Amniotic epithelial cell (primary cell): ENCODE results near the gene PJA1.

Source experiments
- DNase-seq: peaks from one replicate; pipeline ENCODE4 v3.0.0-alpha.2; 2010; ENCODE audit warnings: low read depth

PJA1 gene

DNA sequence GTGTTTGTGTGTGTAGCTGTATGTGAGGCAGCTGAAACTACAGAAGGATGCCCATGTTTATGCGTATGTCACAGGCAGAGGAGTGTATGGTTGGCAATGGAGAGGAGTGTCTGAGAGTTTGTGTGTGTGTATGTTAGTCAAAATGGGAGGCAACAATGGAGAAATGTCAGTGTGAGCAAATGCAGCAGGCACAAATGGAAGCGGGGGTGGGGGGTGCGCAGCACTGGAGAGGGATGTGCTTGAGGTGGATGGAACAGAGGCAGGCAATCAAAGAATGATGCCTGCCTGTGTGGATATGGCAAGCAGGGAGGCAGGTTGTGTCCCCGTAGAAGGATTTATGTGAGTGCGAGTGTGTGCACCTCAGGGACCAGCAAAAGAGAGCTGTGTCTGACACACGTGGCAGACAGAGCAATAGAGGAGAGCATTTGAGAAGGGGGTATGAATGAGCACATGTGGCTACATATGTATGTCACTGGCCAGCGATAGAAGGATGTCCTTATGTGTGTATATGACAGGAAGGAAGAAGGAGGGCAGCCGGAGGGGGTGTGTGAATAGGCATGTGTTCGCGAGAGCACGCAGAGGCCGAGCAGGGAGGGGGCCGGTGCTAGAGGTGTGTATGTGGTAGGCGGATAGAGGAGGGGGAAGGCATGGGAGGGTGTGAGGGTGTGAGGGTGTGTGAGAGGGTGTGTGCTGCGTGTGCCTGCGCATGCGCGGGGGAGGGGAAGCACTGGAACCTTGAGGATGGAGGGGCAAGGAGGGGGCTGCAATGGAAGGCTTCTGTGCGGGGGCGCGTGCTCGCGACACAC, 1.1 kb downstream of the PJA1 start:
- no peak for DNase-seq

DNA sequence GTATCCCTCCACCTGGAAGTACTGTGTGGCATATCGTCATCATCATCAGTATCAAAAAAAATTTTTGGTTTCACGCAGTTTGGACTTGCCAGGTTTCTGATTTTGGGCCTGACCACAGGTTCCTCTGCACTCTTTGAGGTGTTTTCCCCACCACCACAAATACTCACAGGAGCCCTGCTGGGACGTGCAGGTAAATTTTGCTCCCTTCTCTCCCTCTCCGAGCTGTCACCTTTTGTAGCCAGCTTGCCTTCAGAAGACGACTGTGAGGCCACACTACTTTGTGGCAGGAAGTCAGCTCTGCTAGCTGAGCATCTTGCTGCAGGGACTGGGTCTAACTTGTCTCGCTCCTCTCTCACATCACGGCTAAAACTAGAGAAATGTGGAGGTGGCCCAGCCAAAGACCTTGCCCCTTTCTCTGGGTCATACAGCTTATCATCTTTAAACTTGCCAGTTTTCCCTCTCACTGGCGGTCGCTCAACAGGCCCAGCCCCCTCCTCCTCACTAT, 2.8 kb downstream of the PJA1 start:
- DNase-seq = no peak

DNA sequence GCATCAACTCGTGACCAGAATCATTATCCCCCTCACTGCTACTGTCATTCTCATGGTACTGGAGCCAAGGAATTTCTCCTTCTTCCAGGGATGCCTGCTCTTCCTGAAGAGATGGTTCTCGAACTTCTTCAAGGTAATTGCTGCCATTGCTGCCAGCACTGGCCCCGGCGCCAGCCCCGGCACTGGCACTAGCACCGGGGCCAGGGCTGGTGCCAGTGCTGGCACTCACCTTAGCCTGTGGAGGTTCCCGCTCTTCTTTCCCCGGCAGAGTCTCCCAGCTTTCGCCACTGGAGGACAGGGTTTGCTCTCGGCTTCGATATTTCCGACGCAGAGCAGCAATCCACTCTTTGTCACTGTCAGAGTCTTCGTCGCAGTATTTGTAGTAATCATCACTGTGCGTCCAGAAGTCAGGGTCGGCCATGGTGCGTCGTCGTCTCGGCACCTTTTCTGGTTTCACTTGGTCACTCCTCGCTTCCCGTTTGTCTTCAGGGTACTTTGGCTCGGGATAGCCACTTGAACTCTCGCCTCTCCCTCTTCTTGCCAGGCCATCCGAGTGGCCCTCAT, 3.4 kb downstream of the PJA1 start:
- no peak for DNase-seq

DNA sequence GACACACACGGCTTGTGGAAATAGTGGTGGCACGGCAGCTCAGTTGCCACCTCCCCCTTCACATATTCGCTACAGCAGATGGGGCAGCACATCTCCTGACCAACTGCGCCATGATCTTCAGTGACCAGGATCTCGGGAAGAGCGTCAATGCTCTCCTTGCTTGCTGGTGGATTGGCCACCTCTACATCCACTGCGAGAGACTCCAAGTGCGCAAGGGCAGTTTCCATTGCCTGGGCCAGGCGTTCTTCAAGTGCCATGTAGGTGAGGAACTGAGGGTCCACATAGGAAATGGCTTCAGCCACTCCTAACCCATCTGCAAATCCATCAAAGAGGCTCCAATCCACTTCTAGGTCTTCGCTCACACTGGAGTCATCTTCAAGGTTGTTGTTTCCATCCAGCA, 3.9 kb downstream of the PJA1 start:
- DNase-seq = no peak

DNA sequence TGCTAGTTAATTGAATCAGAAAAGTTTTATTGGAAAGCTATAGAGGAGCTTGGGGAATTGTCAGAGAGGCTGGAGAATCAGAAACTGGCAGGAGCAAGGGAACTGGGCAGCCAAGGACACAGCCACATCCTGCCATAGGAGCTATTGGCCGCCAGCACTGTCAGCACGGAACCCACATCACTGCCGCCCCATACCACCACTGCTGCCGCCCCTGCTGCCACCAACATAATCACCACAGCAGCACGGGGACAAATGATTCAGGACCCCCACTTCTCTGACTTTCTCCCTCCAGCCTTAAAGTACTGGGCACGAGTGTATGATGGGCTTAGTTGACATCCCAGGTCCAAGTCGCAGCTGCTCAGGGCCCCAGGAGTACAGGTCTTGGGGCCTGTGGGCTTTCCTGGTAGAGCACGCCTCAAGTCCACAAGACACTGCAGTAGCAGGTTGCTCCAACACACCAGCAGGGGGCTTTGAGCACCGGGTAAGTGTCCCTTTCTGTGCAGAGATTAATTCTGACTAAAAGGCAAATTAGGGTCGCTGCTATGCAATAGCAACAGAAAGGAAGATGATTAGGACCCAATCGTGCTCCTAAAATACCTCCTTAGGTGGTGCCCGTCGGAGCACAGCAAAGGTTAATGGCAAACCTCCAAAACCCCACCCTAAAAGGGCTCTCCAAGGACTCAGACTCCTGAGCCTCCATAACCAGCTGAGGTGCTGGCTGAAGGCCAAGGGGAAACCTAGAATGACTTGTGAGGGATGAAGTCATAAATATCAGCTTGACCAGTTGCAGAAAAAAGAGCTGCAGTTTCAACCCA, 6.9 kb downstream of the PJA1 start:
- peak; percentile 65 for DNase-seq

DNA sequence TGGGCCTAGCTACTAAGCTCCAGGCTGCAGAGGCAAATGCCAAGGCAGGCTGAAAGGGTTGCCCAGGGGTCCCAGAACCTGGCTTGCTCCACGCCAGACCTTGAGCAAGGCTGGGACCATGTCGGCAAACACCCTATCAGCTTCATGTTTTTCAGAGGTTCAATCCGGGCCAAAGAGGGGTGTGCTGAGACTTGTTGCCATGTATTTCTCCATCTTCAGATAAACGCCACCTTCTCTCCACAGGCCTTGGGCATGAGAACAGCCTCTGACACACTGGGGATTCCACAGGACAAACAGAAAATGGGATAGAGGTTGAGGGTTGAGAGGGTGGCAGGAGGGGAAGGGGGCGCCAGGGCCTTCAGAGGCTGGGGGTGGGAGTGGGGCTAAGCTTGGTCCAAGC, 8.6 kb downstream of the PJA1 start:
- no peak for DNase-seq

DNA sequence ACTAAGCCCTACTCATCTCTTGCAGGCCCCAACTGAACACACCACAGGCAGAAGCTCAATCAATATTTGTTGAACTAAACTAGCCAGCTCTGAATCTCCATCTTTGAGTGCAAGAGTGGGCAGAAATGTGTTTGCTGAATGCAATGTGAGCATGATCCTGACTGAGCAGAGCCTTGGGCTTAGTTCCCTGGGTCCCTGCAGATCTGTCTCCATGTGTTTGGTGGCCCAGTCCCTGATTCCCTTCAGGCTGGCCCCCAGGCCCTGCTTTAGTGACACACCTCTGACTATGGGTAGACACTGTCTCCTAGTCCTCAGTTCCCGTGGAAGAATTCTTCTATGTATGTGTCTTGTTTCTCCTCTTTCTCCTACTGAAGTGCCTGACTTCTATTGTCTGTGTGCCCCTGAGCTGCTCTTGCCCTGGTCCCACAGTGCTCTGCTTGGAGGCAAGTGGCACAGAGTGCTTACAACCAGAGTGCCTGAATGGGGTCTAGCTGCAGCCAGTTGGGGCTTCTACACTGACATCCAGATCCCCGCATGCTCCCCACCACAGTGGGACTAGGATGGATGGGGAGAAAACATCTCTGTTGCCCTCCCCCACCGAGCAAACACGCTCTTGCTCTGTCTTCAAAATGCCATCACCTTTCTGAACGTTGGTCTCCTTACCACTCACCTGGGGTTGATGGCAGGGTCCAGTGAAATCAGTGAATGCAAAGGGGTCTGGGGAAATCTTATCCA, 9.3 kb downstream of the PJA1 start:
- DNase-seq = no peak

DNA sequence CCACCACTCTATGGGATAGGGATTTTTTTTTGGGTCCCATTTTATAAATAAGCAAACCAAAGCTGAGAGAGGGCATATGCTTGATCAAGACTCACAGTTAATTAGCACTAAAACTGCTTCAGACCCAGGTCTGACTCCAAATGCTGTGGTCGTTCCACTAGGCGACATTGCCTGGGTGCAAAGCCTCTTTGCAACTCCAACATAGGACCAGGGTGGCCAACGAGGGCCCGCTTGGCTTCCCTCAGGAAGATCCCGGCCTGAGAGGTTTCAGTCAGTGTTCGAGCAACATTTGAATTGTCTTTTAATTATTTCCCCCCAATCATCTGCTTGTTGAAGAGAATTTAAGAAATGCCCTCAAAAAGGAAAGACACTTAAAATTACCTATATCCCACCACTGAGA, 11.2 kb downstream of the PJA1 start:
- DNase-seq = no peak

DNA sequence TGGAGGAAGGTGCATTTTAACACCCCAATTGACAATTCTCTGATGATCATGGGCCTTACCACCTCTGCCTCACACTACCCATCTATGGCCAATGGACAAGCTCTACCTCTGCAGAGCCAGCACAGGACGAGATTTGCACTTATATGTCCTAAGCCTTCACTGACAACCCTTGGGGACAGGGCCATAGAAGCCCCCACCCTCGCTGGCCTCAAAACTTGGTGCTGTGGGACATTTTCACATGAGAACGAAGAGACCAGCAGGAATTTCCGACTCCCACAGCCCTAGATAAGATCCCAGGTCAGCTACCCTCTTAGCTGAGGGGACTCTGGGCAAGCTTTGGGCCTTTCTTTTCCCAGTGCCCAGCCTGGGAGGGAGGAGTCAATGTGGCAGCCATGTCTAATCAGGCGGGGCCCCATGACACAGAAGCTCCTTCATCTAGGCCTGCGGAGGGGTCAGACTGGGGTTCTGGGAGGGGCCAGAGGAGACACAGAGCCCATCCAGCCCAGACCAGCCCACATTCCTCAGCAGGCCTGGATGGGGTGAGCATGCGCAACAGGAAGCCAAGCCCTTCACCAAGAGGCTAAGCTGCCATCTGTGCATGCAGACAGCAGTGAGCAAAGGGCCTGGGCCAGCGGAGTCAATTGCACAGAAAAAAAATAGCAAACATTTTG, 12.1 kb downstream of the PJA1 start:
- peak; percentile 68 for DNase-seq

DNA sequence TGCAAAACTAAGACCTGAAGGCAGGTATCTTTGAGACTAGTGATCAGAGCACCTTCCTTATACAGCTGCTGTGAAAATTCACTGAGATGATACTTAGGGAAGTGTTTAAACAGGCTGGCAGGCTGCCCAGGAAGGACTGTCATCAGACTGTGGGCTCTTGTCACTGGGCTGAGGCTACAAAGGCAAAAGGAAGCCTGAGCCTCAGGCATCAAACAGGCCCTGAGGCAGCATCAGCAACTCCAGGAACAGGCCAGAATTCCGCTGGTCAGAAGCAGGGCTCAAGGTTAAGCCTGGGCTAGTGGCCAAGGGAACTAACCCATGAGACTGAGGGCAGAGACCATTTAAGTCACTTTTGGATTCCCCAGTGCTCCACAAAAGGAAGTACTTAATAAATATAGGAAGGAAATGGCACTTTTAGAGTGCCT, 12.8 kb downstream of the PJA1 start:
- DNase-seq = no peak

DNA sequence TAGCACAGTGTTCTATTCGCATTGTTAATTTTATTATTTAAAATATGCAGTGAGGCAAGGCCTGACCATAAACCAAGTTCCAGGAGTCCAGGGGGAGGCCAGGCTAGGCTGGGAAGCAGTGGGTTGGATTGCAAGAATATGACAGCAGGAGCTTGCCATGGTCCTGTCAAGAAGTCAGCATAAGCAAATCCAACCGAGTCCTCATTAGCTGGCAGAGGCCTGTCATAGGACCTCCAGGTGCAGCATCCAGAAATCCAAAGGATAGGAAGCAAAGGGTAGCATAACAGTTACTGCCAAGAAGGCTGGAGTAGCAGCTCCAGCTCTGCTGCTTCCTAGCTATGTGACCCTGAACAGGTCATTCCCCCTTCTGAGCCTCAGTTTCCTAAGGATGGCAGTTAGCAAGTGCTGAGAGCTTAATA, 13.4 kb downstream of the PJA1 start:
- DNase-seq = no peak

DNA sequence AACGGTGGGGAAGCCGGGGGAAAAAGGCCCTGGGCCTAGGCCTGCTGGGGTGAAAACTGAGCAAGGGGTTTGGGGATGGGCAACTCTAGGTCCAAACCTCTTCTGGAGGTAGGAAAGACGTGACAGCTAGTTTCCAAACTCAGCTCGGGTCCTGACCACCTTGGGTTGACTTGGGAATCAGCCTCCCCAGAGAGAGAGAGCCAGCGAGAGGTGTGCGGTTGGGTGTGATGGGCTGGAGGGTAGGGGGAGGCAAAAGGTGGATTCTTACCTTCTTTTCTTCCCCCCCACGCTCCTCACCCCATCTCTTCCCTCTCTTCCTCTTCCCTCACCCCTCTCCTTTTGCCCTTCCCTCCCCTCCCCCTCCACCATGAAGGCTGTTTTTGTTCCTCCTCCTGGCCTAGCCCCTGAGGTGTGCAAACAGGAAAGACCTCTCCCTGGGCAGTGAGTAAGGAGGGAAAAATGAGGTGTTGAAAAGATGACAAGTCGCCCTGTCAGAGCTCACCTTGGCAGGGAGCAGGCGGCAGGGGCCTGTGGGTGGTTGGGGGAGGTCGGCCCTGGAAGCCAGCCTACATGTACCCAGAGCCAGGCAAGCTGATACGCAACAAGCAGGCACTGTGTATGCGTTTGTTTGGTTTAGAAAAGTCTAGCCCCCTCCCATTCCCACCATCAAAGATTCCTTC, 14.8 kb downstream of the PJA1 start:
- DNase-seq = no peak

DNA sequence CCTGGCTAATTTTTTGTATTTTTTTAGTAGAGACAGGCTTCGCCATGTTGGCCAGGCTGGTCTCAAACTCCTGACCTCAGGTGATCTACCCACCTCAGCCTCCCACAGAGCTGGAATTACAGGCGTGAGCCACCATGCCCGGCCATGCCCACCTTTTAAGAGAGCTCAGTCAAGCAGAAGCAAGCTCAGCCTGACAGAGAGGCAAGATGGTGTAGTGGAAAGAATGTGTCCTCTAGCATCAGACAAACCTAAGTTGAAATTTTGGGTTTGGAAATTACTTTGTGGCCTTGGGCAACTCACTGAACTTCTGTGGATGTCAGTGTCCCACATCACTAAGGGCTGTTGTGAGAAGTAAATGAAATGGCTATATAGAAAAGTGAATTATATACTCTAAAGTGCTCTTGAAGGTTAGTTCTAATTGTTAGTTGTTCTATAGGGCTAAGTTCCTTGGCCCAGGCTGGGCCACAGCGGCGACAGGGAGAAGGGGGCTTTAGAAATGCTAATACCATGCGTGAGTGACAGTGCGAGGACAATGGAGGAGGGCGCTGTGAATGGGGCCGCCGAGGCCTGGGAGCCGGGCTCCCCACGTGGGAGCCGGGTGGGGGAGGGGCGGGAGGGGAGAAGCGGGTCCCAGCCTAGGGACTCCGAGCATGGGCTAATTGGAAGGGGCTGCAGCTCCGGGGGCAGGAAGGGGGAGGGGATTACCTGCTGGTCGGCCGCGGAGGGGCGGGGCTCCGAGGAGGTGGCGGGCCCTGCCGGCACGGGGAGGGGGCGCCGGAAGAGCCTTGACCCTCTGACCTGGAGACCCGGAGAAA, 15.6 kb downstream of the PJA1 start:
- no peak for DNase-seq

DNA sequence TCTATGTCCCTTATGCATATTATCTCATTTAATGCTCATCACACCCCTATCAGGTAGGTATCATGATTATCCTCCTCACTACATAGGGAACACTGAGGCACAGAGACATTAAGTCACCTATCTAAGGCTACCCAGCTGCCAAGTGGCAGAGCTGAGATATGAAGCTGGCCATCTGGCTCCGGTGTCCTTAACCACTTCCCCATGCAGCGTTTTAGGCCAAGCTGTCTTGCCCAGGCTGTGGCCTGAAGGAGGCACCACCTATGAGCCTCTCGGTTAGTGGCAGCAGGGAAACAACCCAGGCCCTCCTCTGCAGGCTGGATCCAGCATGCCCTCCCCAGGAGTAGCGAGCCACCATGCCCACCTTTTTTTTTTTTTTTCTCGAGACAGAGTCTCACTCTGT, 16.3 kb downstream of the PJA1 start:
- no peak for DNase-seq

DNA sequence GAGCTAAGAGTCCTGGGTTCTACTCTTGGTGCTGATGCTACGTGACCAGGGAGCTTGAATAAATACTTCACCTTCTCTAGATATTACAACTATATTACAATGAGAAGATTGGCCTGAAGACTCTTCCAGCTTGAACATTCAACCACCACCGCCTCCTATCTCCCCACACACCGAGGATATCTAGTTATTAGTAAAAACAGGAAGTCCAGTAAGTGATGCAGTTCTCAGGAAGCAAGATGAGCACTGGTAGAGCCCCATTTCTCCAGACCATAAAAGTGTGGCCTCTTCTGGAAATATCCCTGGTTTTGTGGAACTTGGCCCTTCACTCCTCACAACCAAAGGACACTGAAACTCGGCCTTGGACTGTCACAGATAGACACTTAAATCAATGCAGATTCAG, 18.5 kb downstream of the PJA1 start:
- no peak for DNase-seq

DNA sequence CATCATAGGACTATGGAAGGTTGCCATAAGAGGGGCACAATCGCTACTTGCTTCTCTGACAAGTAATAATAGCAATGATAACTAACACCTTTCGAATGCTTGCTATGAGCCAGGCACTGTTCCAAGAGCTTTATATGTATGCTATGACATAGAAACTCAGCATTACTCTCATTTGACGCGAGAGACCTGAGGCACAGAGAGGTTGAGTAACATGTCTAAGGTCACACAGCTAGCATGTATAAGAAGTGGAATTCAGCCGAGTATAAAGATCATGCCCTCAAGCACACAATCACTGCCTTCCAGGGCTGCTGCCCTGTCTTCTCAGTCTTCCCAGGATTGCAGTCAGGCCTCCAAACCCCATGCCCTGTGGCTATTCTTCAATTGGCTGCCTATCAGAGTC, 19.5 kb downstream of the PJA1 start:
- no peak for DNase-seq

DNA sequence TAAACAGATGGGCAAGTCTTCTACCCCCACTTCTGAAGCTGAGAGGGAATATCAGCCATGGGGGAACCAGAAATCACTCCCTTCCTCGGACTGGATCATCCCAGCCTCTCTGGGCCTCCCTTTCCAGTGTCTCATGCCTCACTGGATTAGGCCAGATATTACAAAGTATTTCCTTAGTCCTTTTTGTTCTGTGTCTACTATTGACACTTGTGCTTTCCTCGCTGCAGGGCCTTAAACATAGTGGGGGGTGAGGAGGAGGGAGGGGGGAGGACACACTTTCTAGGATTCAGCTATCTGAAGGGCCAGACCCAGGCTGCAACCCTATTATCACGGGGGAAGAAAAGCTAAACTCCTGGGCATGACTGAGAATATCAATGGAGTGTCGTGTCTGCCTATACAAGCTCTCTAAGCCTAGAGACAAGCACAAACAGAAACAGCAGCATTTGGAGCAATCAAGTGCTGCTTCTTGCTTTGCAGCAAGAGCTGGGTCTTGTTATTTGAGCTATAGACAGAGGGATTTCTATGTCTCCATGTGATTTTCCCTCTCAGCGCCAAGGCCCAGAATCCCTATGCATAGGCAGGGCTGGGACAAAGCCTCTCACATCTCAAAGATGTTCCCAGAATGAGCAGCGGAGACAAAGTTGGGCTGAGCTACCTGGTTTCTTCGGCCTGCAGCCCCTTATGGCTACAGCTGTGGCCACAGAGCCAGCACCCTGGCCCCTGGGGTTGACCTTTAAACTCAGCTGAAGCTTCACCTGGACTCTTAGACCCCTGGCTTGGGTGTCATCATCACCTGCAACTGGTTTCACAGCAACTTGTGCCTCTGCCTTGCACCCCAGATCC, 20.2 kb downstream of the PJA1 start:
- DNase-seq = no peak

DNA sequence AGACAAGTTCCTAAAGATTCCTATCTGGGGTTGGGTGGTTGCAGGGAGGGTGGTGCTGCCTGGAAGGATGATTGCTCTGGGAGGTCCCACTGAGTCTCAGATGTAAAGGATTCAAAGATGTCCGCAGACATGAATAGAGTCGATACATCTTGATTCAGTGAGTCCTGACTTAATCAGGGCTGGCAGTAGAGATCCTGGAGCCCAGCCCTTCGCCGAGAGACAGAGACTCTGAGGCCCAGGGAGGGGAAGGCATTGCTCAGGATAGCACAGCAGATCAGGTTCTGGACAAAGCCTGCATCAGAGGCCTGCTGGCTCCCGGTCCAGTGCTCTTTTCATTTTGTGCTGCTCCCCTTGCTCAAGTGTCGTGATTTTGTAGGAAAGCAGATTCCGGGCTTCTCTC, 21.7 kb downstream of the PJA1 start:
- no peak for DNase-seq

DNA sequence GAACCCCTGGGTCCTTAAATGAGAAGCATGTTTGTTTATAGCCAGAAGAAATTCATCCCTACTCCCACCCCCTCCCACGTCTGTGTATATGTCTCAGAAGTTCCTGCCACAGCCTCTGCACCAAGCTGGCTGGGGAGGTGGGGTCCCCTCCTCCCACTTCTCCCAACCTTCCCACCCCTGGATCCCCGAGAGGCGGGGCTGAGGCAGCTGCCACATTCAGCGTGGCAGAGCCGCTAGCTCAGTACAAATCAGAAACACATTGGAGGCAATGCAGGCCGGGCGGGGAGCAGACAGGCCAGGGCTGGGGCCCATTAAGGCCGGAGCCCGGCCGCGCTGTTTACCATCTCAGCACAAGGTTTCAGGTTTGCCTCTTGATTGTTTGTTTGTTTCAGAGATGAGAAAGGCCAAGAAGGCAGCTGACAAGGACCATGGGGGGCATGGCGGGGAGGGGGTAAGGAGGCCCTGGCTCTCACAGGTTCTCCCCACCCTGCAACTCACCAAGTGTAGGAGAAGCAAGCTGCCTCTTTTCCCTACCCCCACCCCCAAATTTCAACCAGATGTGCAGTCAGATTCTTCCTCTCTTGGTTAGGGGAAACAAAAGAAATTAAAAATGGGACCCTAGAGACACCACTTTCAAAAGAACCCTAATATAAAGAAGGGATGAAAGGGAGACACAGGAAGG, 22.3 kb downstream of the PJA1 start:
- DNase-seq = no peak
